ENCODE data around the gene PLXNB3. TPM values are rescaled to one million over a fixed set of nuclear protein-coding genes. Genes with fewer than 3 reads are reported as not detected.
"Not testable (repeated sequence)": the region's sequence is repeated elsewhere in the genome, so short reads cannot be mapped to it uniquely, and the experiment has no call there.

PLXNB3 gene
- total RNA-seq, 1 donor from 2014 or later = not detected

DNA sequence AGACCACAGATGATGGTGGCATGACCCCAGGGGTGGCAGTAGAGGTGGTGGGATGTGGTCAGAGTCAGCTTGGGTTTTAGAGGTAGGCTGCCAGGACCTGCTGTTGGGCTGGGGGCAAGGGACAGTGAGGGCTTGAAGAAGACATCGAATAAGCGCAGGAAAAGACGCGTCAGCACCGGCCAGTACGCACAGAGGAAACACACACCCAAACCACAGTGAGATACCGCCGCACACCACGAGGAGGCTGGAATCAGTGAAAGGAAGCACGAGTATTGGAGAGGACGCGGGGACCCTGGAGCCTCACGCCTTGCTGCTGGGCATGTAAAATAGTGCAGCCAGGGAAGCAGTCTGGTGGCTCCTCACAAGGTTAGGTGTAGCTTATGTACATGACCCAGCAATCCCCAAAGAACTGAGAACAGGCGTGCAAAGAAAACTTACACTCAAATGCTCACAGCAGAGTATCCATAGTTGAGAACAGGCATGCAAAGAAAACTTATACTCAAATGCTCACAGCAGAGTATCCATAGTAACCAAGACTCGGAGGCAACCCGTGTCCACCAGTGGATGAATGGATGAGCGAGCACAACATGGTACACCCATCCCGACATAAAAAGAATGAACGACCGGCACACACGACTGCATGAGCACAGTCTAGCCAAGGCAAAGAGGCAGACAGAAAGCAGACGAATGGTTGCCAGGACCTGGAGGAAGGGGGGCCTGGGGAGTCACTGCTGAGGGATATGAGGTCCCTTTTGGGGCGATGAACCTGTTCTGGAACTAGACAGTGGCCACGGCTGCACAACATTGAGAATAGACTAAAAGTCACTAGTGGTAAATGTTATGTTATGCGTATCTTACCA is 53.0 kb downstream of the PLXNB3 start:
- POLR2A ChIA-PET = no interaction called here
- H3K9me3 Mint-ChIP-seq = no peaks in the 10 kb centered on the region
- no peak overlapping the region for H3K27ac Mint-ChIP-seq
- ATAC-seq (ENCODE audit: low read depth) (peak; percentile 63), DNase-seq (no peak)
- no peak overlapping the region for H3K4me3 Mint-ChIP-seq
- intact Hi-C loops (cut with micrococcal nuclease) = loop anchor here (5.0 kb wide), 1 partner anchor 110 kb away; the partner anchor contains the start of gene ARHGAP4
- no peaks in the 10 kb centered on the region for H3K36me3 Mint-ChIP-seq (ENCODE audit: low read depth)
- TF ChIP-seq, protein P1, sequence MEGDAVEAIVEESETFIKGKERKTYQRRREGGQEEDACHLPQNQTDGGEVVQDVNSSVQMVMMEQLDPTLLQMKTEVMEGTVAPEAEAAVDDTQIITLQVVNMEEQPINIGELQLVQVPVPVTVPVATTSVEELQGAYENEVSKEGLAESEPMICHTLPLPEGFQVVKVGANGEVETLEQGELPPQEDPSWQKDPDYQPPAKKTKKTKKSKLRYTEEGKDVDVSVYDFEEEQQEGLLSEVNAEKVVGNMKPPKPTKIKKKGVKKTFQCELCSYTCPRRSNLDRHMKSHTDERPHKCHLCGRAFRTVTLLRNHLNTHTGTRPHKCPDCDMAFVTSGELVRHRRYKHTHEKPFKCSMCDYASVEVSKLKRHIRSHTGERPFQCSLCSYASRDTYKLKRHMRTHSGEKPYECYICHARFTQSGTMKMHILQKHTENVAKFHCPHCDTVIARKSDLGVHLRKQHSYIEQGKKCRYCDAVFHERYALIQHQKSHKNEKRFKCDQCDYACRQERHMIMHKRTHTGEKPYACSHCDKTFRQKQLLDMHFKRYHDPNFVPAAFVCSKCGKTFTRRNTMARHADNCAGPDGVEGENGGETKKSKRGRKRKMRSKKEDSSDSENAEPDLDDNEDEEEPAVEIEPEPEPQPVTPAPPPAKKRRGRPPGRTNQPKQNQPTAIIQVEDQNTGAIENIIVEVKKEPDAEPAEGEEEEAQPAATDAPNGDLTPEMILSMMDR (IDR thresholded peaks at IDR 0.05) = no peak
- peaks cover 7% of the 10 kb centered on the region for H3K4me1 Mint-ChIP-seq
- peaks cover 12% of the 10 kb centered on the region for H3K27me3 Mint-ChIP-seq
- CTCF ChIA-PET = no interaction called here

DNA sequence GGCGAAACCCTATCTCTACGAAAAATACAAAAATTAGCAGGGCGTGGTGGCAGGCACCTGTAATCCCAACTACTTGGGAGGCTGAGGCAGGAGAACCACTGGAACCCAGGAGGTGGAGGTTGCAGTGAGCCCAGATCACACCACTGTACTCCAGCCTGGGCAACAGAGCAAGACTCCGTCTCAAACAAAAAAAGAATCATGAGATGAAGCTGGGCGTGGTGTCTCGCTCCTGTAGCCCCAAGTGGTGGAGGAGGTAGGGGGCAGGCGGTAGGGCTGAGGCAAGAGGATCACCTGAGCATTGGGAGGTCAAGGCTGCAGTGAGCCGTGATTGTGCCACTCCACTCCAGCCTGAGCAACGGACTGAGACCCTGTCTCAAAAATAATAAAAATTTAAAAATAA is 54.0 kb downstream of the PLXNB3 start:
- H3K9me3 Mint-ChIP-seq; H3K36me3 Mint-ChIP-seq (ENCODE audit: low read depth); ATAC-seq (ENCODE audit: low read depth); H3K4me3 Mint-ChIP-seq; POLR2A ChIA-PET; H3K27ac Mint-ChIP-seq; DNase-seq; H3K4me1 Mint-ChIP-seq: not testable (repeated sequence)
- CTCF ChIA-PET = interaction anchor here (0.7 to 0.8 kb wide), 2 partner anchors 83 to 116 kb away, joined by 3 read pairs; no protein-coding TSS in a partner anchor
- intact Hi-C loops (cut with micrococcal nuclease) = loop anchor here (5.0 kb wide), 1 partner anchor 109 kb away; the partner anchor contains the start of gene ARHGAP4
- peaks cover 12% of the 10 kb centered on the region for H3K27me3 Mint-ChIP-seq

DNA sequence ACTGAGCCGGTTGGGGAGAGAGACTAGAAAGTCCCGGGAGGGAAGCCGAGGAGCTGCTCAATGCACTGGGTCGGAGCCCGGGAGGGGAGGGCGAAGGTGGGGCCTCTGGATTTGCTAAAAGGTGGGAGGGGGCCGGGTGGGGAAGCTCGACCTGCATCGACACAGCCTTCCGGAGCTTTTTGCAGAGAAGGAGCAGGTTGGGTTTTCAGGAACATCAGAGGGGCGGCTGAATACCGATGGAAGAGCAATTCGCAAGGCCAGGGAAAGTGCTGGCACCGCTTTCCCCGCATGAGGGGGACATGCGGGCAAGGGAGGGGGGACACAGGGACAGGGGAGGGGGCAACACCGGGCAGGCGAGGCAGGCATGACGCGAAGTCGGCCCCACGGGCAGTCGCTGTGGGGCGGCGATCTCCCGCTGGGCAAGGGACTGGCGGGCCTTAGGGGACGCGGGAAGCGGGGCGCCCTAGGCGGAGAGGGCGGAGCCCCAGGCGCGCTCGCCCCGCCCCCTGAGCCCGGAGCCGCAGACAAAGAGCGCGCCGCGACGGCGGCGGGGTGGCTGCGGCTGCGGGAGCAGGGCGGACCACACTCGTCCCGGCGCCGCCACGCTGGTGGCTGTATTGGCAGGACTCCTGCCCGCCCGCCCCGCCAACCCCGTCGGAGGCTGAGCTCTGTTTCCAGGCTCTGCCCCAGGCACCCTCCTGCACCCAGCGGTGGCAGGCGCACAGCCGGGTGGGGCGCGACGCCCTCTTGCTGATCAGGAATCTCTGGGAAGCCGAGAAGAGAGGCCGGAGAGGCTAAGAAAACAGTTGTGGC is 54.7 kb downstream of the PLXNB3 start:
- TF ChIP-seq, protein P1 (IDR thresholded peaks at IDR 0.05) = no peak
- ATAC-seq (ENCODE audit: low read depth) (peak; percentile 83), DNase-seq (peak; percentile 47)
- H3K27me3 Mint-ChIP-seq = peaks cover 14% of the 10 kb centered on the region
- no peaks in the 10 kb centered on the region for H3K9me3 Mint-ChIP-seq
- H3K36me3 Mint-ChIP-seq (ENCODE audit: low read depth) = no peaks in the 10 kb centered on the region
- peaks cover 9% of the 10 kb centered on the region for H3K4me1 Mint-ChIP-seq
- intact Hi-C loops (cut with micrococcal nuclease) = loop anchor here (5.0 kb wide), 1 partner anchor 109 kb away; the partner anchor contains the start of gene ARHGAP4
- H3K4me3 Mint-ChIP-seq = no peak overlapping the region
- H3K27ac Mint-ChIP-seq = no peak overlapping the region
- POLR2A ChIA-PET = interaction anchor here (0.7 to 1.1 kb wide), 2 partner anchors 24 to 108 kb away, joined by 3 read pairs; partner anchors contain the start of genes ARHGAP4, IDH3G and SSR4
- CTCF ChIA-PET = interaction anchor here (0.7 to 0.8 kb wide), 2 partner anchors 82 to 115 kb away, joined by 3 read pairs; no protein-coding TSS in a partner anchor

DNA sequence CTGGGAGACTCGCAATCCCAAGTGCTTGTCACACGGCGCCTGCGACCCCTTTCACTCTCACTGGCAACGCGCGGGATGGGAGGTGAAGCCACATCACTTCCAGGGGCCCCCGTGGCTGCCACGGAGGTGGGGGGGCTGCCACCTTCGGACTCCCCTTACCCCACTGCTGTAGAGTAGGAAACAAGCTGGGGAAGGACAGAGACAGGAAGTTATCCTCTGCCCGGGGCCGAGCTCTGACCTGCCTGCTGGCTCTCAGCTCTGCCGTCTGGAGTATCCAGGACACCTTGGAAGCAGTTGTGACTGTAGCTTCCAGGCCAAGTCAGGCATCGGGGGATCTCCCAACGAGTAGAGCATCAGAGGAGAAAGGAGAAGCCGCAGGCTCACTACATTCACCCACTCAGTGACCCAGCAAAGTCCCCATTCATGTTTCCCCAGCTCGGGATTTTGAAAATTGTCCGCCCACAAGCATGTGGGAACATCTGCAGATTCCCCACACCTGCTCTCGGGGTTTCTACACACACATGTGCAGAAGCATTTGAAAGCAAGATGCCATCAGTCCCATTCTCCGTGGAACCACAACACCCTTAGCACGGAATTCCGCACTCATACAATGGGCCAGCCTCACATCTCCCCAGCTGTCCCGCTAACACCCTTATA is 55.5 kb downstream of the PLXNB3 start:
- H3K9me3 Mint-ChIP-seq = no peaks in the 10 kb centered on the region
- H3K36me3 Mint-ChIP-seq (ENCODE audit: low read depth) = no peaks in the 10 kb centered on the region
- peaks cover 14% of the 10 kb centered on the region for H3K27me3 Mint-ChIP-seq
- DNase-seq (no peak), ATAC-seq (ENCODE audit: low read depth) (no peak)
- ChIA-PET CTCF (no interaction called here), POLR2A (interaction anchor here (0.7 to 1.1 kb wide), 2 partner anchors 25 to 107 kb away, joined by 3 read pairs; partner anchors contain the start of genes ARHGAP4, IDH3G and SSR4)
- intact Hi-C loops (cut with micrococcal nuclease) = loop anchor here (5.0 kb wide), 1 partner anchor 108 kb away; the partner anchor contains the start of gene ARHGAP4
- TF ChIP-seq, protein P1 (IDR thresholded peaks at IDR 0.05) = no peak
- H3K27ac Mint-ChIP-seq = no peak overlapping the region
- H3K4me1 Mint-ChIP-seq = peaks cover 9% of the 10 kb centered on the region
- H3K4me3 Mint-ChIP-seq = no peak overlapping the region

DNA sequence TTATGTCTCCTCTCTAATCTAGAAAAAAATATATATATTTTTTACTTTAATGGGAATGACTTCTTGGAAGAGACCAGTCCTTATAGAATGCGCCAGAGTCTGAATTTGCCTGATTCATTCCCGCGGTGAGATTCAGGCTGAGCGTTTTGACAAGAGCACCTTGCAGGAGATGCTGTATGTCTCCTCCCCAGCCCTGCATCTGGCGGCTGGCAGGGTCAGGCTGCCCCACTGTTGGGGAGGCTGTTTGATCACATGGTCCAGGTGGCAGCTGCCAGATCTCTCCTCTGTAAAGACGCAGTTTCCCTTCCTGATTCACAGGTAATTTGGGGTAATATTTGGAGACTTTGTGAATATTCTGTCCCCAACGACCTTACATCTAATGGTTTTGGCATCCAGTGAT is 56.6 kb downstream of the PLXNB3 start:
- TF ChIP-seq, protein P1 (IDR thresholded peaks at IDR 0.05) = no peak
- CTCF ChIA-PET = no interaction called here

More for the DNA sequence above, 56.6 kb downstream of the PLXNB3 start:
- POLR2A ChIA-PET = no interaction called here
- Mint-ChIP-seq H3K27me3 (peaks cover 11% of the 10 kb centered on the region), H3K9me3 (no peaks in the 10 kb centered on the region), H3K27ac (no peak overlapping the region), H3K4me3 (no peak overlapping the region), H3K4me1 (peaks cover 8% of the 10 kb centered on the region), H3K36me3 (ENCODE audit: low read depth) (no peaks in the 10 kb centered on the region)
- intact Hi-C loops (cut with micrococcal nuclease) = no loop called here
- ATAC-seq (ENCODE audit: low read depth) (no peak), DNase-seq (no peak)
